GM19463 (cell line): ENCODE data around the gene BCKDHA.
"Not testable (repeated sequence)": the region's sequence is repeated elsewhere in the genome, so short reads cannot be mapped to it uniquely, and the experiment has no call there.

Source experiments
- ATAC-seq: cut with Tn5 transposase; IDR thresholded peaks from one replicate; pipeline ENCODE4 v1.9.1; 2021; ENCODE audit warnings: mild to moderate bottlenecking, moderate library complexity; ENCODE audit not compliant: unreplicated experiment

Gene BCKDHA

GRCh38 chr19:41424335-41425173 is 26.9 kb downstream of the BCKDHA start:
- no peak for ATAC-seq

- ATAC-seq, result no peak
These were observed 27.8 kb downstream of the BCKDHA start for GRCh38 chr19:41425174-41426115.

GRCh38 chr19:41426116-41426841 is 28.7 kb downstream of the BCKDHA start:
- ATAC-seq, result no peak

GRCh38 chr19:41426952-41427646 is 29.5 kb downstream of the BCKDHA start, which contains the start of gene B3GNT8:
Gene B3GNT8 (minus strand): TSS chr19:41427374. CDS start chr19:41426778, 596 bp downstream.
- no peak for ATAC-seq

GRCh38 chr19:41427647-41428480 is 30.2 kb downstream of the BCKDHA start:
- ATAC-seq, result no peak

GRCh38 chr19:41428481-41428859 is 30.9 kb downstream of the BCKDHA start:
- no peak for ATAC-seq

- ATAC-seq, result no peak
These were observed 33.3 kb downstream of the BCKDHA start for GRCh38 chr19:41430922-41431321.

GRCh38 chr19:41431426-41432386 is 34.1 kb downstream of the BCKDHA start:
- no peak for ATAC-seq

GRCh38 chr19:41433171-41433570 is 35.6 kb downstream of the BCKDHA start:
- ATAC-seq, result no peak

GRCh38 chr19:41434450-41434849 is 36.8 kb downstream of the BCKDHA start:
- ATAC-seq, result no peak

GRCh38 chr19:41435376-41435775 is 37.8 kb downstream of the BCKDHA start:
- ATAC-seq, result not testable (repeated sequence)

- no peak for ATAC-seq
These were observed 38.5 kb downstream of the BCKDHA start for GRCh38 chr19:41435936-41436673.

GRCh38 chr19:41436674-41436951 is 39.0 kb downstream of the BCKDHA start:
- no peak for ATAC-seq

- ATAC-seq, result no peak
These were observed 40.4 kb downstream of the BCKDHA start for GRCh38 chr19:41437944-41438574.

- ATAC-seq, result peak; percentile 90
These were observed 42.0 kb downstream of the BCKDHA start, which contains the start of gene DMAC2 for GRCh38 chr19:41439441-41440222. Gene DMAC2 (minus strand): TSS chr19:41439912. CDS start chr19:41439899, 13 bp downstream.

- ATAC-seq, result no peak
These were observed 43.8 kb downstream of the BCKDHA start for GRCh38 chr19:41441321-41441945.
